Mononuclear cell (primary cell): ENCODE data around the gene LSR. TPM values are rescaled to one million over a fixed set of nuclear protein-coding genes. Genes with fewer than 3 reads are reported as not detected.
"Not testable (repeated sequence)": the region's sequence is repeated elsewhere in the genome, so short reads cannot be mapped to it uniquely, and the experiment has no call there.

Source experiments
- H3K27me3 ChIP-seq: 2 replicates; pipeline ENCODE4 v1.6.0; 2011; ENCODE audit warnings: low read length, control low read depth; ENCODE audit not compliant: insufficient read depth
- H3K4me1 ChIP-seq: 2 replicates; pipeline ENCODE4 v1.5.1; 2011; ENCODE audit warnings: mild to moderate bottlenecking, low read length, control low read depth; ENCODE audit not compliant: insufficient read depth
- H3K4me3 ChIP-seq: 2 replicates; pipeline ENCODE4 v1.5.1; 2011; ENCODE audit warnings: mild to moderate bottlenecking, low read length, moderate library complexity
- H3K9me3 ChIP-seq: 2 replicates; pipeline ENCODE4 v1.5.1; 2011; ENCODE audit warnings: low read depth, mild to moderate bottlenecking, control low read depth, low read length
- total RNA-seq: library from RNA; depleted of rRNA; stranded (reverse); fragments of >200 nt; gene quantifications from one replicate; pipeline ENCODE4 v1.2.3, GENCODE V29; 2012

LSR gene
- total RNA-seq, 1 donor: 13.1 TPM

DNA sequence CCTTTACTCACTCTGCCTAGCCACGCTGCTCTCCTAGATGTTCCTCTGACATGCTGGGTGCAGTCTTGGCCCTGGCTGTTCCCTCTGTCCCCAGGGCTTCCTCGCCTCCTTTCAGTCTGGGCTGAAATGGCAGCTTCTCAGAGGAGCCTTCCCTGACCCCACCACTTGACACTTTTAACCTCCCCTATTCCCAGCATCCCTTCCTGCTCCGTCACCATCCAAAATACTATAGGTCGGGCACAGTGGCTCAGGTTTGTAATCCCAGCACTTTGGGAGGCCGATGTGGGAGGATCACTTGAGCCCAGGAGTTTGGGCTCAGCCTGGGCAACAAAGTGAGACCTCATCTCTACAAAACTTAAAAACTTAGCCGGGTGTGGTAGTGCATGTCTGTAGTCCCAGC, 22.9 kb upstream of the LSR start:
- no peak overlapping the region for H3K4me3 ChIP-seq
- H3K27me3 ChIP-seq: no peaks in the 10 kb centered on the region
- peaks cover 18% of the 10 kb centered on the region for H3K4me1 ChIP-seq
- H3K9me3 ChIP-seq: no peaks in the 10 kb centered on the region

- Histone ChIP-seq H3K4me1 (peaks cover 18% of the 10 kb centered on the region), H3K4me3 (no peak overlapping the region), H3K27me3 (no peaks in the 10 kb centered on the region), H3K9me3 (no peaks in the 10 kb centered on the region)
These were observed 22.1 kb upstream of the LSR start for GRCh38 chr19:35226748-35227147.

- no peak within 1 kb of the TSS for H3K4me3 ChIP-seq
- H3K4me1 ChIP-seq: peaks cover 11% of the 10 kb centered on the region
- no peaks in the 10 kb centered on the region for H3K27me3 ChIP-seq
- no peaks in the 10 kb centered on the region for H3K9me3 ChIP-seq
These were observed 20.4 kb upstream of the LSR start, which contains the start of gene FAM187B for GRCh38 chr19:35228177-35228930. TSS of gene FAM187B (minus strand) at chr19:35228739. CDS start at chr19:35228680, 59 bp downstream.

DNA sequence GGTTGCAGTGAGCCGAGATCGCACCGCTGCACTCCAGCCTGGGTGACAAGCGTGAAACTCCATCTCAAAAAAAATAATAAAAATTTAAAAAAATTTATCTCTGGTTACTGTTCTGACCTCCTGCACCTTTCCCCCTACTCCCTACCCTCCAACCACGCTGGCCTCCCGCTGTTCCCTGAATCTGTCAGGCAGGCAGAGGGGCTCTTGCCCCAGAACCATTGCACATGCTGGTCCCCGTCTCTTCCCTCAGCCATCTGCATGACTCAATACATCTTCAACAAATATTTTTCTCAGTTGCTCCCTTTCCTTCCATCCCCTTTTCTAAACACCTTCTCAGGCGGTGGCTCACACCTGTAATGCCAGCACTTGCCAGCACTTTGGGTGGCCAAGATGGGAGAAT, 19.2 kb upstream of the LSR start:
- Histone ChIP-seq H3K27me3 (no peaks in the 10 kb centered on the region), H3K9me3 (no peaks in the 10 kb centered on the region), H3K4me3 (no peak overlapping the region), H3K4me1 (peaks cover 7% of the 10 kb centered on the region)

- H3K4me1 ChIP-seq: no peaks in the 10 kb centered on the region
These were observed 16.7 kb upstream of the LSR start for GRCh38 chr19:35231956-35232645.

GRCh38 chr19:35232912-35233311, 15.9 kb upstream of the LSR start:
- Histone ChIP-seq H3K27me3 (no peaks in the 10 kb centered on the region), H3K4me3 (no peak overlapping the region), H3K9me3 (no peaks in the 10 kb centered on the region), H3K4me1 (no peaks in the 10 kb centered on the region)

More at GRCh38 chr19:35231956-35232645, 16.7 kb upstream of the LSR start:
- Histone ChIP-seq H3K9me3 (no peaks in the 10 kb centered on the region), H3K27me3 (no peaks in the 10 kb centered on the region), H3K4me3 (no peak overlapping the region)

DNA sequence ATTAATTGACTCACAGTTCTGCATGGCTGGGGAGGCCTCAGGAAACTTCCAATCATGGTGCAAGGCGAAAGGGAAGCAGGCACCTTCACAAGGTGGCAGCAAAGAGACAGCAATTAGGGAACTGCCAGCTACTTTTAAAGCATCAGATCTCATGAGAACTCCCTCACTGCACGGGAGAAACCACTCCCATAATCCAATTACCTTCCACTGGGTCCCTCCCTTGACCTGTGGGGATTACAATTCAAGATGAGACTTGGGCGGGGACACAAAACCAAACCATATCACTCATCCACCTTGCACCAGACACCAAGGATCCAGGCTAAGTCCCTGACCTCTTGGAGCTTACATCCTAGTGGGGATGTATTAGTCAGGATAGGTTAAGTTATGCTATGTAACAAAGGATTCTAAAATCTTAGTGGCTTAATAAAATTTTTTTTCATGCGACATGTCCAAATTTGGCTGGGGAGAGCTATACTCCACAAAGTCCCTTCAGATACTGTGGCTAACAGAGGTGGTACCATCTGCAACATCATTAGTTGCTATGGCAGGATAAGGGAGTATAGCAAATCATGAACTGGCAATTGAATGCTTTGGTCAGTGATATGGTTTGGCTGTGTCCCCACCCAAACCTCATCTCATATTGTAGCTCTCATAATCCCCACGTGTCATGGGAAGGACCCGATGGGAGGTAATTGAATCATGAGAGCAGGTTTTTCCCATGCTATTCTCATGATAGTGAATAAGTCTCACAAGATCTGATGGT, 12.0 kb upstream of the LSR start:
- H3K27me3 ChIP-seq: no peaks in the 10 kb centered on the region
- no peak overlapping the region for H3K4me3 ChIP-seq
- H3K9me3 ChIP-seq: peaks cover 3% of the 10 kb centered on the region
- peaks cover 15% of the 10 kb centered on the region for H3K4me1 ChIP-seq

GRCh38 chr19:35239597-35239996, 9.2 kb upstream of the LSR start:
- H3K9me3 ChIP-seq, H3K27me3 ChIP-seq, H3K4me3 ChIP-seq: not testable (repeated sequence)
- peaks cover 15% of the 10 kb centered on the region for H3K4me1 ChIP-seq

- peaks cover 7% of the 10 kb centered on the region for H3K27me3 ChIP-seq
- H3K9me3 ChIP-seq: peaks cover 7% of the 10 kb centered on the region
- H3K4me3 ChIP-seq: no peak overlapping the region
- peaks cover 15% of the 10 kb centered on the region for H3K4me1 ChIP-seq
These were observed 8.5 kb upstream of the LSR start for GRCh38 chr19:35240327-35240726.

DNA sequence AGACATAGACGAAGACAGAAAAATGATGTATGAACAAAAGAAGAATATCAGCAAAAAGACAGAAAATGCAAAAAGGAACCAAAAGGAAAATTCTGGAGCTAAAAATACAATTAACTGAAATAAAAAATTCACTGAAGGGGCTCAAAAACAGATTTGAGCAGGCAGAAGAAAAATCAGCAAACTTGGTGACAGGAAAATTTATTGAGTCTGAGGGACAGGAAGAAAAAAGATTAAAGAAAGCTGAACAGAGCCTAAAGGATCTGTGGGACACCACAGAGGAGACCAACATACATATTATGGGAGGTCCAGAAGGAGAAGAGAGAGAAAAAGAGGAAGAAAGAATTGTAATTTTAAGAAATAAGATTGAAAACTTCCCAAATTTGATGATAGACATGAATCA, 7.4 kb upstream of the LSR start:
- peaks cover 12% of the 10 kb centered on the region for H3K27me3 ChIP-seq
- H3K4me1 ChIP-seq: peaks cover 15% of the 10 kb centered on the region
- no peak overlapping the region for H3K4me3 ChIP-seq
- peaks cover 7% of the 10 kb centered on the region for H3K9me3 ChIP-seq

DNA sequence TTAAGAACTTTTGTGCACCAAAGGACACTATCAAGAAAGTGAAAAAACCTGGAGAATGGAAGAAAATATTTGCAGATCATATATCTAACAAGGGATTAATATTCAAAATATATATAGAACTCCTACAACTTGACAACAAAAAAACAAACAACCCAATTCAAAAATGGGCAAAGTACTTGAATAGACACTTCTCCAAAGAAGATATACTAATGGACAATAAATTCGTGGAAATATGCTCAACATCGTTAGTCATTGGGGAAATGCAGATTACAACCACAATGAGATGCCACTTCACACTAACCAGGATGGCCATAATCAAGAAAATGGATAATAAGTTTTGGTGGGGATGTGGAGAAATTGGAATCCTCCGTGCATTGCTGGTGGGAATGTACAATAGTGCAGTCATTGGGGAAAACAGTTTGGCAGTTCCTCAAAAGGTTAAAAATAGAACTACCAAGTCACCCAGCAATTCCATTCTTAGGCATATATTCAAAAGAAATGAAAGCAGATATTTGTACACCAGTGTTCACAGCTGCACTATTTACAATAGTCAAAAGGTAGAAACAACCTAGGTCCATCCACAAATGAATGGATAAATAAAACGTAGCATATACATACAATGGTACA, 2.2 kb upstream of the LSR start:
- peaks cover 47% of the 10 kb centered on the region for H3K27me3 ChIP-seq
- no peak overlapping the region for H3K4me3 ChIP-seq
- peaks cover 6% of the 10 kb centered on the region for H3K9me3 ChIP-seq
- peaks cover 24% of the 10 kb centered on the region for H3K4me1 ChIP-seq

- H3K27me3 ChIP-seq: peaks cover 47% of the 10 kb centered on the region
- peak overlapping the region; percentile 47 for H3K4me3 ChIP-seq
- H3K9me3 ChIP-seq: no peaks in the 10 kb centered on the region
- H3K4me1 ChIP-seq: peaks cover 24% of the 10 kb centered on the region
These were observed 1.1 kb upstream of the LSR start for GRCh38 chr19:35247526-35248309.

DNA sequence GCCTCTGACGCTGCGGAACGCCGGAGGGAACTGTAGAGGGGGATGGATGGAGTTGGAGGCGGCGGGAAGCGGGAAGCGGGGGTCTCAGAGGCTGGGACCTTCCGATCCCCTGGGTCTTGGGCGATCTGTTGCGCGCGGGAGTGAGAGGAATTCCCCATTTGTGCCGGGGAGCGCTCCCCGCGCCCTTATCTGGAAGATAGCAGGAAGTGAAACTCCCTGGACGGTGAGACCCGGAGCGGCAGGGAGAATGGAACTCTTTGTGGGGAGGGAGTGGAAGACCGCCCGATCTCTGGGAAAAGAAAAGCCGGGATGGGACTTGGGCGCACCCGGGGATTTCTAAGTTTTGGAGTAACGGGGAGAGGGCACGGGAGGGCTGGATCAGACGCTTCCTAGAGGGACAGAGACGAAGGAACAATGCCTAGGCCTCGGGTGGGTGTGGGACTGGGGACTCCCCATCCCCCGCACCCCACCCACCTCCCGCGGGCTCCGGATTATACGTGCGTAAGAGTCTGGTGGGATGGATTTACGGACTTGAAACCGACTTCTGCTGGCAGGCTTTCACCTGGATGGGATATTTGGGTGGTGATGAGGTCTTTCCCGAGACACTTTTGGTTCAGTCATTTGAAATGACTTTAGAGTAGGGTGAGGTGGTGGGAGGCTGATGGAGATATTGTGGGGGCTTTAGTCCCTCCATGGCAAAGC, 495 bp downstream of the LSR start:
- no peaks in the 10 kb centered on the region for H3K9me3 ChIP-seq
- H3K27me3 ChIP-seq: peaks cover 39% of the 10 kb centered on the region
- peak overlapping the region; percentile 47 for H3K4me3 ChIP-seq
- H3K4me1 ChIP-seq: peaks cover 24% of the 10 kb centered on the region
